HCT116 (cell line): ENCODE results near the gene MORN1. TPM values are rescaled to one million over a fixed set of nuclear protein-coding genes. Genes with fewer than 3 reads are reported as not detected.

Source experiments
- ATAC-seq: fragments of 200-7000 bp; cut with Tn5 transposase; 2 replicates; pipeline ENCODE4 v1.9.1; 2020; ENCODE audit warnings: mild to moderate bottlenecking, moderate library complexity
- BruUV-seq: library from RNA; stranded (reverse); fragments of 400-500 nt; replicated peaks from 2 replicates; lab custom pipeline; 2021; lab: Mats Ljungman, UMichigan
- CTCF ChIA-PET: fragments of 300-600 bp; sonication (Branson Sonifier 250); formaldehyde crosslinking; loops from one replicate; lab custom pipeline; 2021; ENCODE audit warnings: antibody characterized with exemption; lab: Charles Lee
- POLR2A ChIA-PET: fragments of 300-600, 350-600 bp; sonication (Branson Sonifier 250); formaldehyde crosslinking; loops from one replicate; lab custom pipeline; 2021; ENCODE audit warnings: antibody characterized with exemption; lab: Charles Lee
- RAD21 ChIA-PET, 2 experiments: fragments of 300-600 bp; sonication (Branson Sonifier 250); formaldehyde crosslinking; loops; one replicate each; lab custom pipeline; 2023; ENCODE audit warnings: low total read pairs in 2 of 2; ENCODE audit not compliant: uncharacterized antibody in 2 of 2, unreplicated experiment in 2 of 2, low non-redundant PET in 1 of 2; lab: Charles Lee
- DNase-seq: peaks from one replicate; pipeline ENCODE4 v3.0.0-alpha.2; 2010; ENCODE audit warnings: low read depth, low spot score
- H2AFZ ChIP-seq: fragments of 200-600 bp; shearing (Covaris generic), sonication (generic); 2 replicates; pipeline ENCODE4 v1.6.1; 2017; ENCODE audit warnings: low read depth, mixed run types, mixed read lengths, antibody characterized with exemption, low read length; ENCODE audit not compliant: poor library complexity, severe bottlenecking
- H3K27ac ChIP-seq: 2 replicates; pipeline ENCODE4 v1.5.1; 2012; ENCODE audit warnings: low read depth, low read length
- H3K27me3 ChIP-seq: fragments of 200-600 bp; sonication (generic); 2 replicates; pipeline ENCODE4 v1.6.1; 2016; ENCODE audit warnings: mixed run types, low read length, mixed read lengths; ENCODE audit not compliant: insufficient read depth
- H3K36me3 ChIP-seq, 2 experiments: fragments of 200-500 bp in 1 of 2; fragments of 200-600 bp in 1 of 2; sonication (Bioruptor generic) in 1 of 2; sonication (generic) in 1 of 2; 2 replicates each; pipeline versions ENCODE4 v1.5.1 to v1.6.1; 2014 to 2016; ENCODE audit warnings: low read length in 2 of 2, inconsistent platforms in 1 of 2, mixed read lengths in 1 of 2, mixed run types in 1 of 2; ENCODE audit not compliant: insufficient read depth in 2 of 2, control insufficient read depth in 1 of 2
- H3K4me1 ChIP-seq, 2 experiments: fragments of 200-600 bp in 1 of 2; sonication (generic) in 1 of 2; 2 replicates each; pipeline versions ENCODE4 v1.5.1 to v1.6.1; 2012 to 2017; ENCODE audit warnings: low read length in 2 of 2, inconsistent platforms in 1 of 2, mild to moderate bottlenecking in 1 of 2, mixed read lengths in 1 of 2, mixed run types in 1 of 2, moderate library complexity in 1 of 2; ENCODE audit not compliant: insufficient read depth in 2 of 2, control insufficient read depth in 1 of 2
- H3K4me2 ChIP-seq: fragments of 200-600 bp; sonication (generic); 2 replicates; pipeline ENCODE4 v1.6.1; 2017; ENCODE audit warnings: mixed run types, low read length, mixed read lengths
- H3K4me3 ChIP-seq, 2 experiments: fragments of 200-600 bp in 1 of 2; sonication (generic) in 1 of 2; replicated peaks in 1 of 2; 2 replicates each; pipeline ENCODE4 v1.5.1; 2011 to 2016; ENCODE audit warnings: low read length in 2 of 2, control low read depth in 1 of 2, low read depth in 1 of 2, mild to moderate bottlenecking in 1 of 2, mixed read lengths in 1 of 2, mixed run types in 1 of 2
- H3K79me2 ChIP-seq: fragments of 200-600 bp; sonication (generic); 2 replicates; pipeline ENCODE4 v1.6.1; 2017; ENCODE audit warnings: mild to moderate bottlenecking, mixed run types, low read length, moderate library complexity, mixed read lengths; ENCODE audit not compliant: insufficient read depth
- H3K9ac ChIP-seq: fragments of 200-600 bp; sonication (generic); 2 replicates; pipeline ENCODE4 v1.6.1; 2016; ENCODE audit warnings: low read length, mixed read lengths
- H3K9me2 ChIP-seq: fragments of 200-600 bp; sonication (generic), shearing (Covaris generic); 2 replicates; pipeline ENCODE4 v1.6.1; 2017; ENCODE audit warnings: mixed run types, mild to moderate bottlenecking, moderate library complexity; ENCODE audit not compliant: insufficient read depth
- H3K9me3 ChIP-seq, 2 experiments: fragments of 200-500 bp in 1 of 2; fragments of 200-600 bp in 1 of 2; sonication (Bioruptor generic) in 1 of 2; sonication (generic) in 1 of 2; 2 replicates each; pipeline ENCODE4 v1.6.1; 2014 to 2017; ENCODE audit warnings: low read length in 2 of 2, mixed read lengths in 2 of 2, inconsistent platforms in 1 of 2, low read depth in 1 of 2, mild to moderate bottlenecking in 1 of 2, mixed run types in 1 of 2, moderate library complexity in 1 of 2; ENCODE audit not compliant: control insufficient read depth in 1 of 2, insufficient read depth in 1 of 2
- H4K20me1 ChIP-seq: fragments of 200-600 bp; sonication (generic), shearing (Covaris generic); 2 replicates; pipeline ENCODE4 v1.6.1; 2017; ENCODE audit warnings: mixed run types, mild to moderate bottlenecking, moderate library complexity; ENCODE audit not compliant: insufficient read depth
- CEBPB ChIP-seq: IDR thresholded peaks from 2 replicates; pipeline ENCODE4 v1.6.1; 2012; ENCODE audit warnings: low read depth
- EZH2 ChIP-seq: fragments of 200-600 bp; sonication (generic); IDR thresholded peaks from 2 replicates; pipeline ENCODE4 v1.6.1; 2017; ENCODE audit warnings: antibody characterized with exemption, mixed run types
- POLR2AphosphoS5 ChIP-seq: IDR thresholded peaks from 2 replicates; pipeline ENCODE4 v1.6.1; 2011; ENCODE audit warnings: mild to moderate bottlenecking, low read depth, low read length, moderate library complexity
- RAD21 ChIP-seq: IDR thresholded peaks from 2 replicates; pipeline ENCODE4 v1.6.1; 2012; ENCODE audit warnings: low read depth, mild to moderate bottlenecking
- TCF7L2 ChIP-seq: IDR thresholded peaks from 2 replicates; pipeline ENCODE4 v1.7.0; 2011; ENCODE audit warnings: borderline replicate concordance, inconsistent platforms; ENCODE audit not compliant: insufficient read depth, insufficient read length; ENCODE audit errors: extremely low read depth
- YY1 ChIP-seq: IDR thresholded peaks from 2 replicates; pipeline ENCODE4 v1.6.1; 2011; ENCODE audit warnings: low read length, low read depth, moderate library complexity, mild to moderate bottlenecking; ENCODE audit not compliant: insufficient replicate concordance; ENCODE audit errors: extremely low read depth
- ZFX ChIP-seq: fragments of 450-650 bp; IDR thresholded peaks from 2 replicates; pipeline ENCODE4 v1.6.1; 2017
- ZNF274 ChIP-seq: fragments of 200-500 bp; sonication (Bioruptor generic); IDR thresholded peaks from 2 replicates; pipeline ENCODE4 v1.6.1; 2014; ENCODE audit warnings: mild to moderate bottlenecking, low read depth, low read length, inconsistent platforms
- intact Hi-C: fragments of 100-400 bp; cut with micrococcal nuclease; formaldehyde crosslinking; loops from 2 replicates; pipeline ENCODE4 v1.10.0; 2022
- total RNA-seq: library from RNA; stranded (reverse); gene quantifications from one replicate; pipeline ENCODE4 v1.2.1, GENCODE V29; 2021; ENCODE audit not compliant: unreplicated experiment
- TF ChIP-seq, protein P1 (sequence below): IDR thresholded peaks from 2 replicates; pipeline ENCODE4 v1.6.1; 2012
- TF ChIP-seq, protein P2 (sequence below): IDR thresholded peaks from 2 replicates; pipeline ENCODE4 v1.6.1; 2011; ENCODE audit warnings: mild to moderate bottlenecking, low read length, moderate library complexity; ENCODE audit not compliant: insufficient replicate concordance; ENCODE audit errors: extremely low read depth
- TF ChIP-seq, protein P3 (sequence below): IDR thresholded peaks from 2 replicates; pipeline ENCODE4 v1.6.1; 2012; ENCODE audit warnings: low read depth
- TF ChIP-seq, protein P4 (sequence below), 3 experiments: fragments of 200-600 bp in 1 of 3; sonication (generic) in 1 of 3; IDR thresholded peaks in 2 of 3; conservative IDR thresholded peaks in 1 of 3; 2 replicates each; pipeline ENCODE4 v1.5.1; 2012 to 2017; ENCODE audit warnings: low read depth in 2 of 3, low read length in 2 of 3, antibody characterized with exemption in 1 of 3, borderline replicate concordance in 1 of 3, control low read depth in 1 of 3, mild to moderate bottlenecking in 1 of 3, mixed read lengths in 1 of 3, mixed run types in 1 of 3, moderate library complexity in 1 of 3; ENCODE audit not compliant: insufficient read depth in 1 of 3

Gene MORN1
- total RNA-seq, 1 experiment from 2014 or later: 21.4 TPM

DNA sequence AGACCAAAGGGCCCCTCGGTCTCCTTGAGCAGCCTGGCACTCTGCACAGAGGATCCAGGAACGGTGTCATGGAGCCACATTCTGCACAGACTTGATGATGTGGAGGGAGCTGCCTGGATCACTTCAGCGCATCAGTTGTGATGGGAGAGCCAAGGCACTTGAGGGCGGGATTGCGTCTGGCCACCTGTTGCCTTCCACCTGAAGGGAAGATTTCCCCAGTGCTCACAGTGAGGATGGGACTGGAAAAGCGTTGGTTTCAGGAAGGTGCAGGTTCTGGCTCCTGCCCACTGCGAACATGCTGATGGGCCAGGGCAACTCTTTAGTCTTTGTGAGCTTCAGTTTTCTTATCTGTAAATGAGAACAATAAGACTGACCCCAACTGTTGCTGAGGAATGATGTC, 2.9 kb upstream of the MORN1 start:
- Histone ChIP-seq H3K4me3 (no peak overlapping the region), H3K9me3 (no peaks in the 10 kb centered on the region), H4K20me1 (0 out of 2 replicates have a peak, but pooled peaks cover 7% of the 10 kb centered on the region), H3K4me2 (no peak overlapping the region), H3K9me2 (no peaks in the 10 kb centered on the region), H3K36me3 (peaks cover 22 to 40% of the 10 kb centered on the region in 2 experiments), H2AFZ (no peak overlapping the region), H3K9ac (0 out of 2 replicates have a peak overlapping the region, but pooled peaks have one; percentile 11), H3K27me3 (no peaks in the 10 kb centered on the region), H3K4me1 (peaks cover 17 to 25% of the 10 kb centered on the region in 2 experiments), H3K27ac (no peak overlapping the region), H3K79me2 (peaks cover 82% of the 10 kb centered on the region)
- DNase-seq: no peak
- intact Hi-C loops: no loop called here
- TF ChIP-seq, protein P1, sequence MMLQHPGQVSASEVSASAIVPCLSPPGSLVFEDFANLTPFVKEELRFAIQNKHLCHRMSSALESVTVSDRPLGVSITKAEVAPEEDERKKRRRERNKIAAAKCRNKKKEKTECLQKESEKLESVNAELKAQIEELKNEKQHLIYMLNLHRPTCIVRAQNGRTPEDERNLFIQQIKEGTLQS: no peak
- TF ChIP-seq ZNF274 (no peak), YY1 (no peak), POLR2AphosphoS5 (no peak), CEBPB (no peak), RAD21 (no peak), EZH2 (no peak), TCF7L2 (no peak), ZFX (no peak)
- TF ChIP-seq, protein P2, sequence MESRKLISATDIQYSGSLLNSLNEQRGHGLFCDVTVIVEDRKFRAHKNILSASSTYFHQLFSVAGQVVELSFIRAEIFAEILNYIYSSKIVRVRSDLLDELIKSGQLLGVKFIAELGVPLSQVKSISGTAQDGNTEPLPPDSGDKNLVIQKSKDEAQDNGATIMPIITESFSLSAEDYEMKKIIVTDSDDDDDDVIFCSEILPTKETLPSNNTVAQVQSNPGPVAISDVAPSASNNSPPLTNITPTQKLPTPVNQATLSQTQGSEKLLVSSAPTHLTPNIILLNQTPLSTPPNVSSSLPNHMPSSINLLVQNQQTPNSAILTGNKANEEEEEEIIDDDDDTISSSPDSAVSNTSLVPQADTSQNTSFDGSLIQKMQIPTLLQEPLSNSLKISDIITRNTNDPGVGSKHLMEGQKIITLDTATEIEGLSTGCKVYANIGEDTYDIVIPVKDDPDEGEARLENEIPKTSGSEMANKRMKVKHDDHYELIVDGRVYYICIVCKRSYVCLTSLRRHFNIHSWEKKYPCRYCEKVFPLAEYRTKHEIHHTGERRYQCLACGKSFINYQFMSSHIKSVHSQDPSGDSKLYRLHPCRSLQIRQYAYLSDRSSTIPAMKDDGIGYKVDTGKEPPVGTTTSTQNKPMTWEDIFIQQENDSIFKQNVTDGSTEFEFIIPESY: no peak
- TF ChIP-seq, protein P3, sequence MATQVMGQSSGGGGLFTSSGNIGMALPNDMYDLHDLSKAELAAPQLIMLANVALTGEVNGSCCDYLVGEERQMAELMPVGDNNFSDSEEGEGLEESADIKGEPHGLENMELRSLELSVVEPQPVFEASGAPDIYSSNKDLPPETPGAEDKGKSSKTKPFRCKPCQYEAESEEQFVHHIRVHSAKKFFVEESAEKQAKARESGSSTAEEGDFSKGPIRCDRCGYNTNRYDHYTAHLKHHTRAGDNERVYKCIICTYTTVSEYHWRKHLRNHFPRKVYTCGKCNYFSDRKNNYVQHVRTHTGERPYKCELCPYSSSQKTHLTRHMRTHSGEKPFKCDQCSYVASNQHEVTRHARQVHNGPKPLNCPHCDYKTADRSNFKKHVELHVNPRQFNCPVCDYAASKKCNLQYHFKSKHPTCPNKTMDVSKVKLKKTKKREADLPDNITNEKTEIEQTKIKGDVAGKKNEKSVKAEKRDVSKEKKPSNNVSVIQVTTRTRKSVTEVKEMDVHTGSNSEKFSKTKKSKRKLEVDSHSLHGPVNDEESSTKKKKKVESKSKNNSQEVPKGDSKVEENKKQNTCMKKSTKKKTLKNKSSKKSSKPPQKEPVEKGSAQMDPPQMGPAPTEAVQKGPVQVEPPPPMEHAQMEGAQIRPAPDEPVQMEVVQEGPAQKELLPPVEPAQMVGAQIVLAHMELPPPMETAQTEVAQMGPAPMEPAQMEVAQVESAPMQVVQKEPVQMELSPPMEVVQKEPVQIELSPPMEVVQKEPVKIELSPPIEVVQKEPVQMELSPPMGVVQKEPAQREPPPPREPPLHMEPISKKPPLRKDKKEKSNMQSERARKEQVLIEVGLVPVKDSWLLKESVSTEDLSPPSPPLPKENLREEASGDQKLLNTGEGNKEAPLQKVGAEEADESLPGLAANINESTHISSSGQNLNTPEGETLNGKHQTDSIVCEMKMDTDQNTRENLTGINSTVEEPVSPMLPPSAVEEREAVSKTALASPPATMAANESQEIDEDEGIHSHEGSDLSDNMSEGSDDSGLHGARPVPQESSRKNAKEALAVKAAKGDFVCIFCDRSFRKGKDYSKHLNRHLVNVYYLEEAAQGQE: no peak
- TF ChIP-seq, protein P4, sequence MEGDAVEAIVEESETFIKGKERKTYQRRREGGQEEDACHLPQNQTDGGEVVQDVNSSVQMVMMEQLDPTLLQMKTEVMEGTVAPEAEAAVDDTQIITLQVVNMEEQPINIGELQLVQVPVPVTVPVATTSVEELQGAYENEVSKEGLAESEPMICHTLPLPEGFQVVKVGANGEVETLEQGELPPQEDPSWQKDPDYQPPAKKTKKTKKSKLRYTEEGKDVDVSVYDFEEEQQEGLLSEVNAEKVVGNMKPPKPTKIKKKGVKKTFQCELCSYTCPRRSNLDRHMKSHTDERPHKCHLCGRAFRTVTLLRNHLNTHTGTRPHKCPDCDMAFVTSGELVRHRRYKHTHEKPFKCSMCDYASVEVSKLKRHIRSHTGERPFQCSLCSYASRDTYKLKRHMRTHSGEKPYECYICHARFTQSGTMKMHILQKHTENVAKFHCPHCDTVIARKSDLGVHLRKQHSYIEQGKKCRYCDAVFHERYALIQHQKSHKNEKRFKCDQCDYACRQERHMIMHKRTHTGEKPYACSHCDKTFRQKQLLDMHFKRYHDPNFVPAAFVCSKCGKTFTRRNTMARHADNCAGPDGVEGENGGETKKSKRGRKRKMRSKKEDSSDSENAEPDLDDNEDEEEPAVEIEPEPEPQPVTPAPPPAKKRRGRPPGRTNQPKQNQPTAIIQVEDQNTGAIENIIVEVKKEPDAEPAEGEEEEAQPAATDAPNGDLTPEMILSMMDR (IDR thresholded peaks at IDR 0.05 in 2 of 3, conservative IDR thresholded peaks at IDR 0.05 in 1 of 3; ENCODE audit: borderline replicate concordance in 1 of 3, insufficient read depth in 1 of 3, low read depth in 2 of 3, low read length in 2 of 3): no peak
- POLR2A ChIA-PET: no interaction called here
- CTCF ChIA-PET: no interaction called here
- RAD21 ChIA-PET: no interaction called here
- no TSS peak for BruUV-seq
- no peak for ATAC-seq
